ENCODE results near the gene ZNF536. TPM values are rescaled to one million over a fixed set of nuclear protein-coding genes. Genes with fewer than 3 reads are reported as not detected.

ZNF536 gene
- total RNA-seq, 1 donor from 2014 or later = 24.9 TPM

DNA sequence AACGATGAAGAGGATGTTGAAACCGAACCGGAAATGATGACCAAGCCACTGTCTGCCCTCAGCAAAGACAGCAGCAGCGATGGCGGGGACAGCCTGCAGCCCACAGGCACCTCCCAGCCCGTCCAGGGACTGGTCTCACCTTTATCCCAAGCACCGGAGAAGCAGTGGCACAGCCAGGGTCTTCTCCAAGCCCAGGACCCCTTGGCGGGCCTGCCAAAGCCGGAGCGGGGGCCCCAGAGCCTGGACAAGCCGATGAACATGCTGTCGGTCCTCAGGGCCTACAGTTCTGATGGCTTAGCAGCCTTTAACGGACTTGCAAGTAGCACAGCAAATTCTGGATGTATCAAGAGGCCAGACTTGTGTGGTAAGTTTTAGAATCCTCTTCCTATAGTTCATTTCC lies 177.0 kb downstream of the ZNF536 start:
- Mint-ChIP-seq H3K9me3 (ENCODE audit: unreplicated experiment) (peaks cover 3% of the 10 kb centered on the region), H3K36me3 (ENCODE audit: unreplicated experiment) (peaks cover 8% of the 10 kb centered on the region), H3K4me3 (ENCODE audit: unreplicated experiment) (no peak overlapping the region), H3K4me1 (ENCODE audit: low read depth, unreplicated experiment) (peaks cover 7% of the 10 kb centered on the region), H3K27ac (ENCODE audit: unreplicated experiment) (no peak overlapping the region), H3K27me3 (ENCODE audit: unreplicated experiment) (peaks cover 3% of the 10 kb centered on the region)
- TF ChIP-seq, protein P1, sequence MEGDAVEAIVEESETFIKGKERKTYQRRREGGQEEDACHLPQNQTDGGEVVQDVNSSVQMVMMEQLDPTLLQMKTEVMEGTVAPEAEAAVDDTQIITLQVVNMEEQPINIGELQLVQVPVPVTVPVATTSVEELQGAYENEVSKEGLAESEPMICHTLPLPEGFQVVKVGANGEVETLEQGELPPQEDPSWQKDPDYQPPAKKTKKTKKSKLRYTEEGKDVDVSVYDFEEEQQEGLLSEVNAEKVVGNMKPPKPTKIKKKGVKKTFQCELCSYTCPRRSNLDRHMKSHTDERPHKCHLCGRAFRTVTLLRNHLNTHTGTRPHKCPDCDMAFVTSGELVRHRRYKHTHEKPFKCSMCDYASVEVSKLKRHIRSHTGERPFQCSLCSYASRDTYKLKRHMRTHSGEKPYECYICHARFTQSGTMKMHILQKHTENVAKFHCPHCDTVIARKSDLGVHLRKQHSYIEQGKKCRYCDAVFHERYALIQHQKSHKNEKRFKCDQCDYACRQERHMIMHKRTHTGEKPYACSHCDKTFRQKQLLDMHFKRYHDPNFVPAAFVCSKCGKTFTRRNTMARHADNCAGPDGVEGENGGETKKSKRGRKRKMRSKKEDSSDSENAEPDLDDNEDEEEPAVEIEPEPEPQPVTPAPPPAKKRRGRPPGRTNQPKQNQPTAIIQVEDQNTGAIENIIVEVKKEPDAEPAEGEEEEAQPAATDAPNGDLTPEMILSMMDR (IDR thresholded peaks at IDR 0.05; ENCODE audit: partially characterized antibody, unreplicated experiment) = no peak
- no peak for DNase-seq

DNA sequence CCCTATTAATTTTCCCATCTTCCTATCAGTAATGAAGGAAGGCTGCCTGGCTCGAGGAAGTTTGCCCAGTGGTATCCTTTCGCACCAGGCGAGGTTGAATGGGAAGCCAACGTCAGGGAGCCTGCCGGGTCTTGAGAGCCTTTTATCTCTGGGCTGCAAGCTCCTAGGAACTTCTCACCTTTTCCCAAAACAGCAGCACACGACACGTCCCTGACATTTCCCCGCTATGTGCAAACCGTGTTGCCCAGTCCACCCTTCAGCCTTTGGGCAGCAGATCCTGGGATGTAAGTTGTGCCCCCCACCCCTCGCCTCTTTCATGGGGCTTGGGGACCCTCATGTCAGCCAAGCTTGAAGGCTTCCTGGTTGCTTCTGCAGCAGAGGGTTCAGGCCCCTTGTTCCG lies 179.1 kb downstream of the ZNF536 start:
- peaks cover 8% of the 10 kb centered on the region for H3K36me3 Mint-ChIP-seq (ENCODE audit: unreplicated experiment)
- TF ChIP-seq, protein P1 (IDR thresholded peaks at IDR 0.05; ENCODE audit: partially characterized antibody, unreplicated experiment) = no peak
- H3K27me3 Mint-ChIP-seq (ENCODE audit: unreplicated experiment) = peaks cover 3% of the 10 kb centered on the region
- H3K27ac Mint-ChIP-seq (ENCODE audit: unreplicated experiment) = no peak overlapping the region
- no peaks in the 10 kb centered on the region for H3K9me3 Mint-ChIP-seq (ENCODE audit: unreplicated experiment)
- DNase-seq = no peak
- peaks cover 12% of the 10 kb centered on the region for H3K4me1 Mint-ChIP-seq (ENCODE audit: low read depth, unreplicated experiment)
- no peak overlapping the region for H3K4me3 Mint-ChIP-seq (ENCODE audit: unreplicated experiment)

DNA sequence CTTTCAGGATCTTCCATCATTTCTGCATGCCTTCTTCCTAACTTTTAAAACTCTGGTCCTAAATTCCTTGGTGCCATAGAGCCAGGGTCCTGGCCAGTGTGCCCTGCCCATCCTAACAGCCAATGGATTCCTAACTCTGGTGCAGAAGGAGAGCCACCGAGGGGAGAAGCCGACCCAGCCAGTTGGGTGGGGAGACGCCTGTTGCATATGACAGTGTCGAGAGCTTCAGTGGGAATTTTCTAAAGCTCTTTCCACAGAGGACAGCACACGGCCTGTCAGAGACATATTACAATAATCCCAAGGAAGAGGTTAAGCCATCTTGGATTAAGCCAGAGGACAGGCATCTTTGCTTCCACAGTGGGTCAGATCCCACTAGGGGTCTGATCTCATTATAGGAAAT lies 180.4 kb downstream of the ZNF536 start:
- no peak overlapping the region for H3K27ac Mint-ChIP-seq (ENCODE audit: unreplicated experiment)
- H3K4me1 Mint-ChIP-seq (ENCODE audit: low read depth, unreplicated experiment) = peaks cover 18% of the 10 kb centered on the region
- H3K4me3 Mint-ChIP-seq (ENCODE audit: unreplicated experiment) = no peak overlapping the region
- TF ChIP-seq, protein P1 (IDR thresholded peaks at IDR 0.05; ENCODE audit: partially characterized antibody, unreplicated experiment) = no peak
- H3K36me3 Mint-ChIP-seq (ENCODE audit: unreplicated experiment) = peaks cover 8% of the 10 kb centered on the region
- peaks cover 3% of the 10 kb centered on the region for H3K27me3 Mint-ChIP-seq (ENCODE audit: unreplicated experiment)
- DNase-seq = no peak
- H3K9me3 Mint-ChIP-seq (ENCODE audit: unreplicated experiment) = no peaks in the 10 kb centered on the region

DNA sequence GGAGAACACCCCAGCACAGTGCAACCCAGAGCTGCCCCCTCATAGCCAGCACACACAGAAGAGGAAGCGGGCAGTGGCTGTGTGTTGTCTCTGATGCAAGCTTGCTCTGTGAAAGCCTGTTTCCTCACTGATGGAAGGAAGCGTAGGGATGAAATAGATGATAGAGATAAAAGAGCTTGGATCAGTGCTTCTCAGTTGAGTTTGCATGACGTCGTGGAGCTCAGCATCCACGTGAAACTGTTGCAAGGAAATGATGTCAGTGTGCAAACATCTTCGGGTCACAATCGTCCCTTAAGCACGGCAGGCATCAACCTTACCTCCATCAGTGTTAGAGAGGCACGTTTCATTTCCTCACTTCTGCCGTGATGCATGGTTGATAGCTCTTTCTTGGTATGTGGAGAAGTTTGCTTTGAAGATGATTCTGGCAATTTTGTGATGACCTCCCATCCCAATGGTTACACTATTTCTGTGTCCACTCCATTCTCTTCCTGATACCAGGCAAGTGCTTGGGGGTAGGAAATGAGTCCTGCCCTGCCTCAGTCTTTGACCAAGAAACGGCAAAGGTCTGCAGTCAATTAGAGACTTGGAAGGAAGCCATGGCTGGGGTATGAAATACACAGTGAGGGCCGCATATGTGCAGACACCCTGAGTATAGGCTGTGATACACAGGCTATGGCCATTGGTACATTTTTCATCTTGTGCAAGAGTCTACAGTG lies 183.0 kb downstream of the ZNF536 start:
- Mint-ChIP-seq H3K27me3 (ENCODE audit: unreplicated experiment) (peaks cover 1% of the 10 kb centered on the region), H3K36me3 (ENCODE audit: unreplicated experiment) (no peaks in the 10 kb centered on the region), H3K4me1 (ENCODE audit: low read depth, unreplicated experiment) (peaks cover 16% of the 10 kb centered on the region), H3K9me3 (ENCODE audit: unreplicated experiment) (no peaks in the 10 kb centered on the region), H3K27ac (ENCODE audit: unreplicated experiment) (no peak overlapping the region), H3K4me3 (ENCODE audit: unreplicated experiment) (no peak overlapping the region)
- DNase-seq = no peak
- TF ChIP-seq, protein P1 (IDR thresholded peaks at IDR 0.05; ENCODE audit: partially characterized antibody, unreplicated experiment) = no peak

DNA sequence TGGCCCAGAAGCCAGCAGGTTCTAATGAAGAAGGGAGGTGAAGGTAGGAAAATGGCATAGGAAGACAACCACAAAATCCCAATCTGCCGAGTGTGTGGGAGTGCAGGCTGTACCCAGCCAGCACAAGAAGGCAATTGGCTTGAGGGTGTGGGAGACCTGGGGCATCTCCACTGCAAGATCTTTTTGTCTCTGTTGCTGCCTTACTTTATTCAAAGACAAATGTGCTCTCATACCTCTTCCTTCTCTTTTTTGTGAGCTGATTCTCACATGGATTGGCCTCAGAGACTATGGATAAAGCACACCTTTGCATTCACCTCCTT lies 183.6 kb downstream of the ZNF536 start:
- Mint-ChIP-seq H3K4me1 (ENCODE audit: low read depth, unreplicated experiment) (peaks cover 12% of the 10 kb centered on the region), H3K36me3 (ENCODE audit: unreplicated experiment) (no peaks in the 10 kb centered on the region), H3K27ac (ENCODE audit: unreplicated experiment) (no peak overlapping the region), H3K4me3 (ENCODE audit: unreplicated experiment) (no peak overlapping the region), H3K27me3 (ENCODE audit: unreplicated experiment) (peaks cover 1% of the 10 kb centered on the region), H3K9me3 (ENCODE audit: unreplicated experiment) (no peaks in the 10 kb centered on the region)
- DNase-seq = no peak
- TF ChIP-seq, protein P1 (IDR thresholded peaks at IDR 0.05; ENCODE audit: partially characterized antibody, unreplicated experiment) = no peak
